Subcutaneous abdominal adipose tissue (tissue), 5 donors: ENCODE measurements around the gene CCL27.

Experiments
- H3K27ac ChIP-seq: one replicate; pipeline ENCODE4 v1.7.0; 2013; ENCODE audit warnings: low read depth, mild to moderate bottlenecking, inconsistent platforms, low read length, moderate library complexity
- H3K27me3 ChIP-seq, 5 donors: one replicate each; pipeline ENCODE4 v1.7.0; 2013; ENCODE audit warnings: low read length in 5 of 5, inconsistent platforms in 1 of 5; ENCODE audit not compliant: control insufficient read depth in 5 of 5, insufficient read depth in 4 of 5
- H3K36me3 ChIP-seq, 5 donors: one replicate each; pipeline ENCODE4 v1.7.0; 2013; ENCODE audit warnings: low read length in 5 of 5; ENCODE audit not compliant: control insufficient read depth in 5 of 5, insufficient read depth in 5 of 5
- H3K4me1 ChIP-seq, 5 donors: one replicate each; pipeline ENCODE4 v1.7.0; 2013; ENCODE audit warnings: low read length in 5 of 5, mild to moderate bottlenecking in 3 of 5, moderate library complexity in 1 of 5; ENCODE audit not compliant: control insufficient read depth in 5 of 5, insufficient read depth in 5 of 5
- H3K4me3 ChIP-seq, 5 donors: one replicate each; pipeline ENCODE4 v1.7.0; 2013; ENCODE audit warnings: low read length in 5 of 5, low read depth in 1 of 5
- H3K9ac ChIP-seq, 5 donors: one replicate each; pipeline ENCODE4 v1.7.0; 2013; ENCODE audit warnings: low read length in 5 of 5, mild to moderate bottlenecking in 4 of 5, moderate library complexity in 3 of 5
- H3K9me3 ChIP-seq, 5 donors: one replicate each; pipeline ENCODE4 v1.7.0; 2013; ENCODE audit warnings: low read length in 5 of 5; ENCODE audit not compliant: control insufficient read depth in 5 of 5
- donor health status: healthy.
- donor health status: healthy.
- donor health status: healthy.
- donor health status: healthy.
- donor health status: healthy.

Gene CCL27

GRCh38 chr9:34612788-34613390, 49.6 kb downstream of the CCL27 start:
- Histone ChIP-seq H3K27me3 (no peaks in the 10 kb centered on the region), H3K36me3 (peaks cover 3 to 45% (median 40%) of the 10 kb centered on the region in 5 donors), H3K4me3 (peak overlapping the region; percentile 58 to 84 (median 80)), H3K9me3 (no peaks in the 10 kb centered on the region), H3K27ac (peak overlapping the region; percentile 60), H3K4me1 (peaks cover 5 to 28% (median 25%) of the 10 kb centered on the region in 5 donors), H3K9ac (peak overlapping the region in 4 of 5 donors; percentile 48 to 92 (median 66))
